Calu3 (cell line): Measurements from ENCODE around the gene NRP2. TPM values are rescaled to one million over a fixed set of nuclear protein-coding genes. Genes with fewer than 3 reads are reported as not detected.

Experiments used
- BruUV-seq: library from RNA; stranded (reverse); fragments of 400-500 nt; replicated peaks from 2 replicates; lab custom pipeline; 2021; lab: Mats Ljungman, UMichigan
- CTCF ChIA-PET: fragments of 300-600 bp; sonication (Branson Sonifier 250); formaldehyde crosslinking; loops from one replicate; lab custom pipeline; 2022; ENCODE audit warnings: antibody characterized with exemption; lab: Charles Lee
- DNase-seq: peaks from one replicate; pipeline ENCODE4 v3.0.0; 2022
- H3K27ac Mint-ChIP-seq: one replicate; pipeline ENCODE4 v1.8.0; 2022; ENCODE audit warnings: mixed read lengths; ENCODE audit not compliant: unreplicated experiment
- H3K27me3 Mint-ChIP-seq: one replicate; pipeline ENCODE4 v1.8.0; 2022; ENCODE audit warnings: mixed read lengths; ENCODE audit not compliant: unreplicated experiment
- H3K36me3 Mint-ChIP-seq: one replicate; pipeline ENCODE4 v1.8.0; 2022; ENCODE audit warnings: mild to moderate bottlenecking, moderate library complexity, mixed read lengths; ENCODE audit not compliant: insufficient read depth, unreplicated experiment
- H3K4me1 Mint-ChIP-seq: one replicate; pipeline ENCODE4 v1.8.0; 2022; ENCODE audit warnings: mild to moderate bottlenecking, low read depth, mixed read lengths; ENCODE audit not compliant: unreplicated experiment
- H3K4me3 Mint-ChIP-seq: one replicate; pipeline ENCODE4 v1.8.0; 2022; ENCODE audit warnings: mild to moderate bottlenecking, low read depth, moderate library complexity, mixed read lengths; ENCODE audit not compliant: unreplicated experiment
- H3K9me3 Mint-ChIP-seq: one replicate; pipeline ENCODE4 v1.8.0; 2022; ENCODE audit warnings: low read depth, mixed read lengths; ENCODE audit not compliant: unreplicated experiment
- CTCF ChIP-seq: fragments of 200-600 bp; IDR thresholded peaks from one replicate; pipeline ENCODE4 v1.8.0; 2022; ENCODE audit warnings: antibody characterized with exemption; ENCODE audit not compliant: unreplicated experiment
- intact Hi-C: fragments of 100-400 bp; cut with micrococcal nuclease; formaldehyde crosslinking; loops from one replicate; pipeline ENCODE4 v1.10.0; 2022; ENCODE audit not compliant: unreplicated experiment
- total RNA-seq: library from RNA; stranded (reverse); gene quantifications from 2 replicates; pipeline ENCODE4 v1.2.3, GENCODE V29; 2022

NRP2 gene
- total RNA-seq, 1 experiment from 2014 or later = 19.9 TPM

GRCh38 chr2:205685314-205686055 is 3.2 kb downstream of the NRP2 start:
- intact Hi-C loops = loop anchor here (2.0 kb wide), 1 partner anchor 239 kb away; no protein-coding TSS in a partner anchor

GRCh38 chr2:205686056-205686782 is 3.9 kb downstream of the NRP2 start:
- BruUV-seq = no TSS peak
- peak overlapping the region; percentile 93 for H3K4me3 Mint-ChIP-seq
- no peak for TF ChIP-seq CTCF
- intact Hi-C loops = no loop called here
- no peaks in the 10 kb centered on the region for H3K9me3 Mint-ChIP-seq
- peaks cover 19% of the 10 kb centered on the region for H3K4me1 Mint-ChIP-seq
- peak overlapping the region; percentile 74 for H3K27ac Mint-ChIP-seq
- H3K27me3 Mint-ChIP-seq = no peaks in the 10 kb centered on the region
- no peak for DNase-seq
- peaks cover 50% of the 10 kb centered on the region for H3K36me3 Mint-ChIP-seq
- CTCF ChIA-PET = interaction anchor here (1.2 kb wide), 1 partner anchor 53 kb away, joined by 3 read pairs; no protein-coding TSS in a partner anchor

More at GRCh38 chr2:205685314-205686055, 3.2 kb downstream of the NRP2 start:
- BruUV-seq = no TSS peak
- Mint-ChIP-seq H3K36me3 (peaks cover 50% of the 10 kb centered on the region), H3K27me3 (no peaks in the 10 kb centered on the region), H3K27ac (peak overlapping the region; percentile 74), H3K9me3 (no peaks in the 10 kb centered on the region), H3K4me1 (peaks cover 19% of the 10 kb centered on the region), H3K4me3 (peak overlapping the region; percentile 93)
- TF ChIP-seq CTCF = no peak
- CTCF ChIA-PET = interaction anchor here (1.2 kb wide), 1 partner anchor 52 kb away, joined by 3 read pairs; no protein-coding TSS in a partner anchor
- DNase-seq = peak; percentile 69

- peaks cover 42% of the 10 kb centered on the region for H3K36me3 Mint-ChIP-seq
- no peaks in the 10 kb centered on the region for H3K9me3 Mint-ChIP-seq
- DNase-seq = no peak
- no peak overlapping the region for H3K27ac Mint-ChIP-seq
- H3K4me3 Mint-ChIP-seq = peak overlapping the region; percentile 93
- H3K27me3 Mint-ChIP-seq = no peaks in the 10 kb centered on the region
- BruUV-seq = no TSS peak
- CTCF ChIA-PET = interaction anchor here (0.5 kb wide), 1 partner anchor 33 kb away, joined by 3 read pairs; no protein-coding TSS in a partner anchor
- intact Hi-C loops = no loop called here
- H3K4me1 Mint-ChIP-seq = peaks cover 19% of the 10 kb centered on the region
- TF ChIP-seq CTCF = no peak
Observed at GRCh38 chr2:205686783-205687640, 4.7 kb downstream of the NRP2 start.

GRCh38 chr2:205687641-205687956 is 5.3 kb downstream of the NRP2 start:
- no peaks in the 10 kb centered on the region for H3K27me3 Mint-ChIP-seq
- no peak for TF ChIP-seq CTCF
- DNase-seq = no peak
- peaks cover 36% of the 10 kb centered on the region for H3K36me3 Mint-ChIP-seq
- no TSS peak for BruUV-seq
- no peaks in the 10 kb centered on the region for H3K9me3 Mint-ChIP-seq
- CTCF ChIA-PET = no interaction called here
- peaks cover 19% of the 10 kb centered on the region for H3K4me1 Mint-ChIP-seq
- no peak overlapping the region for H3K27ac Mint-ChIP-seq
- intact Hi-C loops = no loop called here
- H3K4me3 Mint-ChIP-seq = no peak overlapping the region
